Testis (tissue), 2 donors: ENCODE measurements around the gene GRID1.

Source experiments
- CTCF ChIP-seq, 3 experiments: fragments of 450-650 bp in 2 of 3; fragments of 200-600 bp in 1 of 3; sonication (generic) in 1 of 3; IDR thresholded peaks; one replicate each; pipeline ENCODE4 v1.5.1; 2016 to 2019; ENCODE audit warnings: antibody characterized with exemption in 3 of 3, mild to moderate bottlenecking in 2 of 3, moderate library complexity in 1 of 3
- POLR2A ChIP-seq: fragments of 450-650 bp; IDR thresholded peaks from one replicate; pipeline ENCODE4 v1.6.1; 2017; ENCODE audit warnings: antibody characterized with exemption, mild to moderate bottlenecking, moderate library complexity

DNA sequence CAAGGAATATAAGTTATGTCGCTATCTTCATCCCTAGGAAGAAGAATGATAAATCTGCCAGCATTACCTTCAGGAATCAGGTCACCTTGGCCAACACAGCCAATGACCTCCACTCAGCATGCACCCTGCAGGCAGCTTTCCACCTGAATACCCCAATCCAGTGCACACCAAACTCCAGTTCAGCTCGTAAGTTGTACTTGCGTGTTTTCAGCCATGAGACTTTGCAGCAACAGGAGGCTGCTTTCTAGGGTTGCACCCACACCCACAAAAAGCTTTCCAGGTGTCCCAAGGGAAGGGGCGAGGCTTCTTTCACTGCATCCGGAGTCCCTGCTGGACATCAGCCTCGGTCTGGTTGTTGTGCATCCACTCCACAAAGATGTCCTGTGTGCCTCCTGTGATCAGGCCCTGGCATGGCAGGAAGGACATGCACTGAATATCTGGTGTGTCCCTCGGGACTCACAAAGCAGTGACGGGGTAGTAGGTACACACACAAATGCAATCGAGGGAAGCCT, 282.9 kb downstream of the GRID1 start:
- TF ChIP-seq CTCF (IDR thresholded peaks at IDR 0.05) (no peak), POLR2A (no peak)
